SH-SY5Y (cell line): Measurements from ENCODE around the gene ZFYVE1.

ENCODE experiments used
- GATA2 ChIP-seq: IDR thresholded peaks from 2 replicates; pipeline ENCODE4 v1.6.1; 2011; ENCODE audit warnings: mild to moderate bottlenecking, low read depth, low read length
- GATA3 ChIP-seq: IDR thresholded peaks from 2 replicates; pipeline ENCODE4 v1.6.1; 2011; ENCODE audit warnings: low read depth, mild to moderate bottlenecking, low read length, moderate library complexity

GRCh38 chr14:72921396-72921795 lies 105.5 kb downstream of the ZFYVE1 start:
- TF ChIP-seq GATA3 (no peak), GATA2 (no peak)
